ENCODE measurements around the gene CCDC85A. TPM values are rescaled to one million over a fixed set of nuclear protein-coding genes. Genes with fewer than 3 reads are reported as not detected.

Gene CCDC85A
- total and polyA plus RNA-seq, 4 donors: 12.1 to 26.4 (median 23.5) TPM

DNA sequence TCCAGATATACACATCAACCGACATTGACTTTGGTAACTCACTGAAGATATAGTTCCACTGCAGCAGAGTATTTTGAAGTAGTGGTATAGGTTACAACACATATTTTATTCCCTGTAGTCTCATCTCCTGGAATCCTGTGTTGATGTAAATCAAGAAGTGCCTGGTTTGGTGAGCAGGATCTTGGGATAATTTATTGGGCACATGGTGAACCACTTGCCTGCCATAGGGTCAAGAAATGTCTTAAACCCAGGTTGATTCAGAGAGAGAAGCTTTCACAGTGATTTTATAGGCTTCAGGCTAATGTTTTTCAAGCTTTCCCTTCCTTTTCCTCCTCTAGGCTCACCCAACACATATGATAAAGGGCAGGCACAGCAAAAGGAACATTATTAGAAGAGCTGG, 24.6 kb downstream of the CCDC85A start:
- no CpG with 5 or more reads among the region's 1 CpG for WGBS (ENCODE audit: insufficient coverage)
- H3K4me3 ChIP-seq (ENCODE audit: low read depth, low read length): no peak overlapping the region
- H3K4me1 ChIP-seq (ENCODE audit: control insufficient read depth, insufficient read depth, low read length): no peaks in the 10 kb centered on the region
- no peak for DNase-seq (ENCODE audit: low read depth in 4 of 6, low spot score in 6 of 6)
- H3K9me3 ChIP-seq (ENCODE audit: control insufficient read depth, insufficient read depth, low read length): no peaks in the 10 kb centered on the region
- no peak overlapping the region for H3K27ac ChIP-seq (ENCODE audit: low read depth, low read length)
- no peaks in the 10 kb centered on the region for H3K27me3 ChIP-seq (ENCODE audit: control insufficient read depth, insufficient read depth, low read length)
- H3K36me3 ChIP-seq (ENCODE audit: control insufficient read depth, insufficient read depth, low read length): no peaks in the 10 kb centered on the region

GRCh38 chr2:56209701-56210100, 25.9 kb downstream of the CCDC85A start:
- WGBS (ENCODE audit: insufficient coverage): no CpG with 5 or more reads among the region's 1 CpG
- Histone ChIP-seq H3K4me1 (ENCODE audit: control insufficient read depth, insufficient read depth, low read length) (no peaks in the 10 kb centered on the region), H3K4me3 (ENCODE audit: low read depth, low read length) (no peak overlapping the region), H3K36me3 (ENCODE audit: control insufficient read depth, insufficient read depth, low read length) (no peaks in the 10 kb centered on the region), H3K9me3 (ENCODE audit: control insufficient read depth, insufficient read depth, low read length) (no peaks in the 10 kb centered on the region), H3K27me3 (ENCODE audit: control insufficient read depth, insufficient read depth, low read length) (no peaks in the 10 kb centered on the region), H3K27ac (ENCODE audit: low read depth, low read length) (no peak overlapping the region)
- DNase-seq (ENCODE audit: low read depth in 4 of 6, low spot score in 6 of 6): no peak

DNA sequence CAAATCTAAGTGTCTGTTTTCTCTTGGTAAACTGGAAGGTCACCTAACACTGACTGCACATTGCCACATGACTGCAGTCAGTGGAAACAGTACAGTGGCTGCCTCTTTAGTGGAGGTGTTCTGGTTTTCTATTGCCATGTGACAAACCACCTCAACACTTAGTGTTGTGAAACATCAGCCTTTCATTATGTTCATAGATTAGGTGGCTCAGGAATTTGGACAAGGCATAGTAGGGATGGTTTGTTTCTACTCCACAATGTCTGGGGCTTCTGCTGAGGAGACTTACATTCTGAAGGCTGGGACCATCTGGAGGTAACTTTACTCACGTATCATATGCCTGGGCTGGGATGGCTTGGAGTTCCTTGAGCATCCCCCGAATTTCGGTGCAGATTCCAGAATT, 26.5 kb downstream of the CCDC85A start:
- DNase-seq (ENCODE audit: low read depth in 4 of 6, low spot score in 6 of 6): no peak
- H3K27ac ChIP-seq (ENCODE audit: low read depth, low read length): no peak overlapping the region
- no peaks in the 10 kb centered on the region for H3K27me3 ChIP-seq (ENCODE audit: control insufficient read depth, insufficient read depth, low read length)
- H3K9me3 ChIP-seq (ENCODE audit: control insufficient read depth, insufficient read depth, low read length): no peaks in the 10 kb centered on the region
- no peak overlapping the region for H3K4me3 ChIP-seq (ENCODE audit: low read depth, low read length)
- no peaks in the 10 kb centered on the region for H3K36me3 ChIP-seq (ENCODE audit: control insufficient read depth, insufficient read depth, low read length)
- H3K4me1 ChIP-seq (ENCODE audit: control insufficient read depth, insufficient read depth, low read length): no peaks in the 10 kb centered on the region
- WGBS (ENCODE audit: insufficient coverage): 96% methylated on average over 3 of the region's 3 CpGs

DNA sequence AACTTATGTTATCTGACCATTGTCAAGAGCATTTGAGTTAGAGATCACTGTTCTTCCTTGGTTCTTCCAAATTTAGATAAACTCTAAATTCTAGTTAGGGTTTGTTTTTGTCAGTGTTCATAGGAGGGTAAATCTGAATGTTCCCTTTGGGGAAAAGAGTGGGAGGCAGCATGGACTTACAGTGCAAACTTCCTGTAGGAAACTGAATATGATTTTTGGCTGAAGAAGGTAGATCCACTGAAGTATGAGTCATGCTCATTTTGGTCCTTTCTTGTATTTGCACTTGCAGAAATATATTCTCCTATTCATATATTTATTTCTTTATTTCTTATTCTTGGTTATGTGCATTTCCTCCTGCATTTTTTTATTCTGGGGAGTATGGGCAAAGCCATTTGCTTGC, 27.3 kb downstream of the CCDC85A start:
- Histone ChIP-seq H3K9me3 (ENCODE audit: control insufficient read depth, insufficient read depth, low read length) (no peaks in the 10 kb centered on the region), H3K4me1 (ENCODE audit: control insufficient read depth, insufficient read depth, low read length) (no peaks in the 10 kb centered on the region), H3K27ac (ENCODE audit: low read depth, low read length) (no peak overlapping the region), H3K36me3 (ENCODE audit: control insufficient read depth, insufficient read depth, low read length) (no peaks in the 10 kb centered on the region), H3K4me3 (ENCODE audit: low read depth, low read length) (no peak overlapping the region), H3K27me3 (ENCODE audit: control insufficient read depth, insufficient read depth, low read length) (no peaks in the 10 kb centered on the region)
- no peak for DNase-seq (ENCODE audit: low read depth in 4 of 6, low spot score in 6 of 6)

DNA sequence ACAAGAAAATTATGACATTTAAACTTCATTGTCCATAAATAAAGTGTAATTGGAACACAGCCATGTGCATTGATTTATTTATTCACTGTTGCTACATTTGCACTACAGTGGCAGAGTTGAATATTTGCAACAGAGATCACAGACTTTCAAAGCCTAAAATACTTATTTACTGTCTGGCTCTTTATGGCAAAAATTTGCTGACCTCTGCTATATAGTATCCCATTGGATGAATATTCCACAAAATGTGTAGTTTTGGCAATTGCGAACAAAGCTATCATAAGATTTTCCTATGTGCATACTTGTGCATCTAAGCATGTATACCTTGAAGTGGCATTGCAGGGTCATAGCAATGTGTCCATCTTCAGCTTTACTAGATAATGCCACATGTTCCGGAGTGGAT, 32.1 kb downstream of the CCDC85A start:
- H3K27ac ChIP-seq (ENCODE audit: low read depth, low read length): no peak overlapping the region
- no peaks in the 10 kb centered on the region for H3K4me1 ChIP-seq (ENCODE audit: control insufficient read depth, insufficient read depth, low read length)
- no peaks in the 10 kb centered on the region for H3K36me3 ChIP-seq (ENCODE audit: control insufficient read depth, insufficient read depth, low read length)
- WGBS (ENCODE audit: insufficient coverage): no CpG with 5 or more reads among the region's 2 CpGs
- H3K27me3 ChIP-seq (ENCODE audit: control insufficient read depth, insufficient read depth, low read length): no peaks in the 10 kb centered on the region
- no peaks in the 10 kb centered on the region for H3K9me3 ChIP-seq (ENCODE audit: control insufficient read depth, insufficient read depth, low read length)
- no peak overlapping the region for H3K4me3 ChIP-seq (ENCODE audit: low read depth, low read length)
- DNase-seq (ENCODE audit: low read depth in 4 of 6, low spot score in 6 of 6): no peak

- H3K27me3 ChIP-seq (ENCODE audit: control insufficient read depth, insufficient read depth, low read length): no peaks in the 10 kb centered on the region
- no peaks in the 10 kb centered on the region for H3K4me1 ChIP-seq (ENCODE audit: control insufficient read depth, insufficient read depth, low read length)
- H3K27ac ChIP-seq (ENCODE audit: low read depth, low read length): no peak overlapping the region
- WGBS (ENCODE audit: insufficient coverage): no CpG with 5 or more reads among the region's 1 CpG
- no peaks in the 10 kb centered on the region for H3K9me3 ChIP-seq (ENCODE audit: control insufficient read depth, insufficient read depth, low read length)
- no peak for DNase-seq (ENCODE audit: low read depth in 4 of 6, low spot score in 6 of 6)
- no peaks in the 10 kb centered on the region for H3K36me3 ChIP-seq (ENCODE audit: control insufficient read depth, insufficient read depth, low read length)
- H3K4me3 ChIP-seq (ENCODE audit: low read depth, low read length): no peak overlapping the region
These were observed 33.3 kb downstream of the CCDC85A start for GRCh38 chr2:56217106-56217505.

GRCh38 chr2:56222481-56222880, 38.7 kb downstream of the CCDC85A start:
- no peaks in the 10 kb centered on the region for H3K4me1 ChIP-seq (ENCODE audit: control insufficient read depth, insufficient read depth, low read length)
- H3K9me3 ChIP-seq (ENCODE audit: control insufficient read depth, insufficient read depth, low read length): no peaks in the 10 kb centered on the region
- H3K4me3 ChIP-seq (ENCODE audit: low read depth, low read length): no peak overlapping the region
- no peak overlapping the region for H3K27ac ChIP-seq (ENCODE audit: low read depth, low read length)
- no CpG with 5 or more reads among the region's 3 CpGs for WGBS (ENCODE audit: insufficient coverage)
- DNase-seq (ENCODE audit: low read depth in 4 of 6, low spot score in 6 of 6): peak in 1 of 6 donors; percentile 83
- no peaks in the 10 kb centered on the region for H3K36me3 ChIP-seq (ENCODE audit: control insufficient read depth, insufficient read depth, low read length)
- no peaks in the 10 kb centered on the region for H3K27me3 ChIP-seq (ENCODE audit: control insufficient read depth, insufficient read depth, low read length)

GRCh38 chr2:56224316-56224715, 40.5 kb downstream of the CCDC85A start:
- no peaks in the 10 kb centered on the region for H3K9me3 ChIP-seq (ENCODE audit: control insufficient read depth, insufficient read depth, low read length)
- WGBS (ENCODE audit: insufficient coverage): no CpG with 5 or more reads among the region's 1 CpG
- no peaks in the 10 kb centered on the region for H3K36me3 ChIP-seq (ENCODE audit: control insufficient read depth, insufficient read depth, low read length)
- H3K27me3 ChIP-seq (ENCODE audit: control insufficient read depth, insufficient read depth, low read length): no peaks in the 10 kb centered on the region
- DNase-seq (ENCODE audit: low read depth in 4 of 6, low spot score in 6 of 6): no peak
- H3K4me1 ChIP-seq (ENCODE audit: control insufficient read depth, insufficient read depth, low read length): no peaks in the 10 kb centered on the region
- H3K4me3 ChIP-seq (ENCODE audit: low read depth, low read length): no peak overlapping the region
- no peak overlapping the region for H3K27ac ChIP-seq (ENCODE audit: low read depth, low read length)

DNA sequence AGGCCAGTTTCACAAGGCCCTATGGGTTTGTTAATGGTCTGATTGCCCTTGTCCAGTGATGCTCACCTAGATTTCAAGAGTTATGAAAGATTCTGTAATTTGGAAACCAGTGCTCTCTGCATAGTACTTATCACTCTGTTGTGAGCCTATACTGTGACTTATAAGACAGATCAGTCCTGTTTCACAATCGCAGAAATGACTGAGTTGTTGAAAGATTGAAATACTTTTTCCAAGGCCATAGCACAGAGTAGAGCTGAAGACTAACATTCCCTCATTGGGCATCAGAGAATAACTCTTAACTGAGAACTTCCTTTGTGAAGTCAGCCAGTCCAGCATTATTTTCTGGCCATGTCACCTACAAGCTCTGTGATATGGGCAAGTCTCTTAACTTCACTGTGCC, 44.0 kb downstream of the CCDC85A start:
- DNase-seq (ENCODE audit: low read depth in 4 of 6, low spot score in 6 of 6): no peak
- no peaks in the 10 kb centered on the region for H3K36me3 ChIP-seq (ENCODE audit: control insufficient read depth, insufficient read depth, low read length)
- H3K27me3 ChIP-seq (ENCODE audit: control insufficient read depth, insufficient read depth, low read length): no peaks in the 10 kb centered on the region
- no peaks in the 10 kb centered on the region for H3K4me1 ChIP-seq (ENCODE audit: control insufficient read depth, insufficient read depth, low read length)
- H3K27ac ChIP-seq (ENCODE audit: low read depth, low read length): no peak overlapping the region
- no CpG with 5 or more reads among the region's 1 CpG for WGBS (ENCODE audit: insufficient coverage)
- no peaks in the 10 kb centered on the region for H3K9me3 ChIP-seq (ENCODE audit: control insufficient read depth, insufficient read depth, low read length)
- no peak overlapping the region for H3K4me3 ChIP-seq (ENCODE audit: low read depth, low read length)

DNA sequence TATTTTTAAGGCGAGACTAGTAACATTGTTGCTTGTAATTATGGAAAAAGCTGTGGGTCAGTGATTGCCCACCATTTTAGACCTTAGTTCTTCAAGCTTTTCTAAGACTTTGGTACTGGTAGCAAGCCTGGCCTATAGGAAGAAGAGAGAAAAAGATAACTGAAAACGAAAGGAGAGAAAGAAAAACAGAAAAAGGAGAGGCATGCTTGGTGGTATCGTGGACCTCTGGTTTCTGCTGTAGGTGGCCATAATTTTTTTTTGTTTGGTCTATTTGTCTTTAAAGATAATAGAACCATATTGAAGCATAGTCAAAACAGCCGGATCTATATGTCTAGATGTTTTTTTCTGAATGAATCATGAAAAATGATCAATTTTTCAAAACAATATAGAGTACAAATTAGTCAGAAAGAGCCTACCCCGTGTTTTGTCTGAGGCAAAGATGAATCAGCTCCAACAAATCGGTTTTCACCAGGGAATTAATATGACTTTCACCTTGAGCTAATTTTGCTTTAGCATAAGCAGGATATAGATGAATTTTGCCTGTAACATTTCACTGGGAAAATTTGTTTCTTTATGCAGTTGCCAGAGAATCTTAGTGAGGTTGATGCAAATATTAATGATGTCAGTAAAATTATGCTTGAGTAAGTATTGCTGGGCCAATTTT, 45.7 kb downstream of the CCDC85A start:
- Histone ChIP-seq H3K27me3 (ENCODE audit: control insufficient read depth, insufficient read depth, low read length) (no peaks in the 10 kb centered on the region), H3K4me1 (ENCODE audit: control insufficient read depth, insufficient read depth, low read length) (no peaks in the 10 kb centered on the region), H3K27ac (ENCODE audit: low read depth, low read length) (no peak overlapping the region), H3K4me3 (ENCODE audit: low read depth, low read length) (no peak overlapping the region), H3K9me3 (ENCODE audit: control insufficient read depth, insufficient read depth, low read length) (no peaks in the 10 kb centered on the region), H3K36me3 (ENCODE audit: control insufficient read depth, insufficient read depth, low read length) (no peaks in the 10 kb centered on the region)
- 90% methylated on average over 2 of the region's 6 CpGs for WGBS (ENCODE audit: insufficient coverage)
- no peak for DNase-seq (ENCODE audit: low read depth in 4 of 6, low spot score in 6 of 6)
